ENCODE results near the gene FCMR.

Gene FCMR

GRCh38 chr1:206921772-206922265, at the start of gene FCMR:
FCMR (minus strand) TSS chr1:206921941; CDS start chr1:206921854, 87 bp downstream.
- peak; percentile 57 for DNase-seq

GRCh38 chr1:206971029-206971655, 49.4 kb upstream of the FCMR start:
- no peak for DNase-seq

- DNase-seq: no peak
Observed at GRCh38 chr1:206970446-206970845, 48.7 kb upstream of the FCMR start, which contains the start of gene FCAMR. FCAMR (minus strand) TSS chr1:206970460; CDS start chr1:206970125, 335 bp downstream.

- DNase-seq: no peak
Observed at GRCh38 chr1:206969090-206969489, 47.3 kb upstream of the FCMR start.

- peak; percentile 43 for DNase-seq
Observed at GRCh38 chr1:206967096-206967849, 45.5 kb upstream of the FCMR start.

- no peak for DNase-seq
Observed at GRCh38 chr1:206965781-206966180, 44.0 kb upstream of the FCMR start.

GRCh38 chr1:206963740-206964139, 42.0 kb upstream of the FCMR start:
- no peak for DNase-seq

- DNase-seq: no peak
Observed at GRCh38 chr1:206963119-206963712, 41.5 kb upstream of the FCMR start.

GRCh38 chr1:206962272-206962671, 40.5 kb upstream of the FCMR start:
- no peak for DNase-seq

GRCh38 chr1:206961668-206962067, 39.9 kb upstream of the FCMR start:
- no peak for DNase-seq

GRCh38 chr1:206960676-206961386, 39.1 kb upstream of the FCMR start:
- no peak for DNase-seq

GRCh38 chr1:206958144-206958543, 36.4 kb upstream of the FCMR start:
- DNase-seq: no peak

- no peak for DNase-seq
Observed at GRCh38 chr1:206957639-206958038, 35.9 kb upstream of the FCMR start.

- DNase-seq: no peak
Observed at GRCh38 chr1:206955476-206956451, 34.0 kb upstream of the FCMR start.

GRCh38 chr1:206954459-206955342, 33.0 kb upstream of the FCMR start:
- no peak for DNase-seq

- no peak for DNase-seq
Observed at GRCh38 chr1:206953626-206954025, 31.9 kb upstream of the FCMR start.

- no peak for DNase-seq
Observed at GRCh38 chr1:206953126-206953525, 31.4 kb upstream of the FCMR start.

- peak; percentile 59 for DNase-seq
Observed at GRCh38 chr1:206952171-206952570, 30.4 kb upstream of the FCMR start.

GRCh38 chr1:206951318-206952100, 29.8 kb upstream of the FCMR start:
- no peak for DNase-seq

GRCh38 chr1:206949641-206950040, 27.9 kb upstream of the FCMR start:
- DNase-seq: no peak

All from hematopoietic multipotent progenitor cell treated with erythropoietin and hydrocortisone succinate and interleukin-3 and kit ligand, for 6 days (in vitro differentiated cells).